ENCODE measurements around the gene C1orf226.

Gene C1orf226, protein sequence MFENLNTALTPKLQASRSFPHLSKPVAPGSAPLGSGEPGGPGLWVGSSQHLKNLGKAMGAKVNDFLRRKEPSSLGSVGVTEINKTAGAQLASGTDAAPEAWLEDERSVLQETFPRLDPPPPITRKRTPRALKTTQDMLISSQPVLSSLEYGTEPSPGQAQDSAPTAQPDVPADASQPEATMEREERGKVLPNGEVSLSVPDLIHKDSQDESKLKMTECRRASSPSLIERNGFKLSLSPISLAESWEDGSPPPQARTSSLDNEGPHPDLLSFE

GRCh38 chr1:162381383-162381782 lies at the start of gene C1orf226:
C1orf226 (plus strand) TSS chr1:162381728; CDS start chr1:162381902, 174 bp downstream.
- TF ChIP-seq RAD21 (IDR thresholded peaks at IDR 0.05; ENCODE audit: low read depth) (no peak), TEAD4 (IDR thresholded peaks at IDR 0.05) (no peak), TAF1 (IDR thresholded peaks at IDR 0.05; ENCODE audit: low read depth) (no peak), EGR1 (IDR thresholded peaks at IDR 0.05) (no peak), TCF12 (IDR thresholded peaks at IDR 0.05; ENCODE audit: low read depth) (no peak), FOXM1 (IDR thresholded peaks at IDR 0.05; ENCODE audit: borderline replicate concordance, low read depth) (no peak), ZBTB7A (IDR thresholded peaks at IDR 0.05; ENCODE audit: low read depth) (no peak), NFIC (IDR thresholded peaks at IDR 0.05) (no peak), YY1 (IDR thresholded peaks at IDR 0.05; ENCODE audit: low read depth) (no peak), CEBPB (IDR thresholded peaks at IDR 0.05) (no peak), CREB1 (IDR thresholded peaks at IDR 0.05; ENCODE audit: low read depth) (no peak), EP300 (IDR thresholded peaks at IDR 0.05; ENCODE audit: borderline replicate concordance) (no peak)
- TF ChIP-seq, protein P1, sequence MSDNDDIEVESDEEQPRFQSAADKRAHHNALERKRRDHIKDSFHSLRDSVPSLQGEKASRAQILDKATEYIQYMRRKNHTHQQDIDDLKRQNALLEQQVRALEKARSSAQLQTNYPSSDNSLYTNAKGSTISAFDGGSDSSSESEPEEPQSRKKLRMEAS (IDR thresholded peaks at IDR 0.05): no peak
- TF ChIP-seq, protein P2, sequence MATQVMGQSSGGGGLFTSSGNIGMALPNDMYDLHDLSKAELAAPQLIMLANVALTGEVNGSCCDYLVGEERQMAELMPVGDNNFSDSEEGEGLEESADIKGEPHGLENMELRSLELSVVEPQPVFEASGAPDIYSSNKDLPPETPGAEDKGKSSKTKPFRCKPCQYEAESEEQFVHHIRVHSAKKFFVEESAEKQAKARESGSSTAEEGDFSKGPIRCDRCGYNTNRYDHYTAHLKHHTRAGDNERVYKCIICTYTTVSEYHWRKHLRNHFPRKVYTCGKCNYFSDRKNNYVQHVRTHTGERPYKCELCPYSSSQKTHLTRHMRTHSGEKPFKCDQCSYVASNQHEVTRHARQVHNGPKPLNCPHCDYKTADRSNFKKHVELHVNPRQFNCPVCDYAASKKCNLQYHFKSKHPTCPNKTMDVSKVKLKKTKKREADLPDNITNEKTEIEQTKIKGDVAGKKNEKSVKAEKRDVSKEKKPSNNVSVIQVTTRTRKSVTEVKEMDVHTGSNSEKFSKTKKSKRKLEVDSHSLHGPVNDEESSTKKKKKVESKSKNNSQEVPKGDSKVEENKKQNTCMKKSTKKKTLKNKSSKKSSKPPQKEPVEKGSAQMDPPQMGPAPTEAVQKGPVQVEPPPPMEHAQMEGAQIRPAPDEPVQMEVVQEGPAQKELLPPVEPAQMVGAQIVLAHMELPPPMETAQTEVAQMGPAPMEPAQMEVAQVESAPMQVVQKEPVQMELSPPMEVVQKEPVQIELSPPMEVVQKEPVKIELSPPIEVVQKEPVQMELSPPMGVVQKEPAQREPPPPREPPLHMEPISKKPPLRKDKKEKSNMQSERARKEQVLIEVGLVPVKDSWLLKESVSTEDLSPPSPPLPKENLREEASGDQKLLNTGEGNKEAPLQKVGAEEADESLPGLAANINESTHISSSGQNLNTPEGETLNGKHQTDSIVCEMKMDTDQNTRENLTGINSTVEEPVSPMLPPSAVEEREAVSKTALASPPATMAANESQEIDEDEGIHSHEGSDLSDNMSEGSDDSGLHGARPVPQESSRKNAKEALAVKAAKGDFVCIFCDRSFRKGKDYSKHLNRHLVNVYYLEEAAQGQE (IDR thresholded peaks at IDR 0.05; ENCODE audit: low read depth): no peak
- TF ChIP-seq, protein P3, sequence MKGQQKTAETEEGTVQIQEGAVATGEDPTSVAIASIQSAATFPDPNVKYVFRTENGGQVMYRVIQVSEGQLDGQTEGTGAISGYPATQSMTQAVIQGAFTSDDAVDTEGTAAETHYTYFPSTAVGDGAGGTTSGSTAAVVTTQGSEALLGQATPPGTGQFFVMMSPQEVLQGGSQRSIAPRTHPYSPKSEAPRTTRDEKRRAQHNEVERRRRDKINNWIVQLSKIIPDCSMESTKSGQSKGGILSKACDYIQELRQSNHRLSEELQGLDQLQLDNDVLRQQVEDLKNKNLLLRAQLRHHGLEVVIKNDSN (IDR thresholded peaks at IDR 0.05): no peak

- TF ChIP-seq TCF12 (IDR thresholded peaks at IDR 0.05; ENCODE audit: low read depth): no peak
- no peak for TF ChIP-seq FOXM1 (IDR thresholded peaks at IDR 0.05; ENCODE audit: borderline replicate concordance, low read depth)
- TF ChIP-seq CEBPB (IDR thresholded peaks at IDR 0.05): no peak
Observed at GRCh38 chr1:162333991-162334390, 47.5 kb upstream of the C1orf226 start.

- no peak for TF ChIP-seq FOXM1 (IDR thresholded peaks at IDR 0.05; ENCODE audit: borderline replicate concordance, low read depth)
- no peak for TF ChIP-seq RAD21 (IDR thresholded peaks at IDR 0.05; ENCODE audit: low read depth)
- TF ChIP-seq, protein P1 (IDR thresholded peaks at IDR 0.05): no peak
- no peak for TF ChIP-seq NFIC (IDR thresholded peaks at IDR 0.05)
- no peak for TF ChIP-seq ZBTB7A (IDR thresholded peaks at IDR 0.05; ENCODE audit: low read depth)
- TF ChIP-seq CEBPB (IDR thresholded peaks at IDR 0.05): no peak
- TF ChIP-seq EGR1 (IDR thresholded peaks at IDR 0.05): no peak
- no peak for TF ChIP-seq YY1 (IDR thresholded peaks at IDR 0.05; ENCODE audit: low read depth)
- no peak for TF ChIP-seq TEAD4 (IDR thresholded peaks at IDR 0.05)
- no peak for TF ChIP-seq TAF1 (IDR thresholded peaks at IDR 0.05; ENCODE audit: low read depth)
- TF ChIP-seq, protein P2 (IDR thresholded peaks at IDR 0.05; ENCODE audit: low read depth): no peak
- no peak for TF ChIP-seq EP300 (IDR thresholded peaks at IDR 0.05; ENCODE audit: borderline replicate concordance)
- TF ChIP-seq TCF12 (IDR thresholded peaks at IDR 0.05; ENCODE audit: low read depth): no peak
- TF ChIP-seq CREB1 (IDR thresholded peaks at IDR 0.05; ENCODE audit: low read depth): no peak
- TF ChIP-seq, protein P3 (IDR thresholded peaks at IDR 0.05): no peak
Observed at GRCh38 chr1:162335126-162335525, 46.4 kb upstream of the C1orf226 start.

- TF ChIP-seq YY1 (IDR thresholded peaks at IDR 0.05; ENCODE audit: low read depth) (no peak), FOXM1 (IDR thresholded peaks at IDR 0.05; ENCODE audit: borderline replicate concordance, low read depth) (no peak), EGR1 (IDR thresholded peaks at IDR 0.05) (no peak), CEBPB (IDR thresholded peaks at IDR 0.05) (no peak), NFIC (IDR thresholded peaks at IDR 0.05) (no peak), CREB1 (IDR thresholded peaks at IDR 0.05; ENCODE audit: low read depth) (no peak)
- TF ChIP-seq, protein P3 (IDR thresholded peaks at IDR 0.05): no peak
- TF ChIP-seq, protein P2 (IDR thresholded peaks at IDR 0.05; ENCODE audit: low read depth): no peak
Observed at GRCh38 chr1:162336621-162337285, 44.8 kb upstream of the C1orf226 start.
